Pancreas (tissue), 10 donors: ENCODE results near the gene AJM1. TPM values are rescaled to one million over a fixed set of nuclear protein-coding genes. Genes with fewer than 3 reads are reported as not detected.

Experiments used
- ATAC-seq, 4 donors: fragments of 200-7000 bp; cut with Tn5 transposase; one replicate each; pipeline versions ENCODE4 v1.8.0 to v1.9.1; 2020; ENCODE audit warnings: mild to moderate bottlenecking in 4 of 4, moderate library complexity in 4 of 4
- DNase-seq, 6 donors: peaks; one replicate each; pipeline ENCODE4 v3.0.0-alpha.2; 2020
- FAIRE-seq: peaks from 2 replicates; lab custom pipeline; 2012; peaks lifted over from hg19 to GRCh38; lab: Jason Lieb, UNC
- H3K27ac ChIP-seq, 4 donors: fragments of 200-600 bp; sonication (generic); 1 replicate in 3 of 4; 2 replicates in 1 of 4; pipeline versions ENCODE4 v1.5.0 to v1.8.0; 2020
- H3K27me3 ChIP-seq, 4 donors: fragments of 200-600 bp; one replicate each; pipeline ENCODE4 v1.8.0; 2021
- H3K36me3 ChIP-seq, 3 donors: fragments of 200-600 bp; sonication (generic) in 1 of 3; one replicate each; pipeline versions ENCODE4 v1.5.0 to v1.8.0; 2020 to 2021
- H3K4me1 ChIP-seq, 3 donors: fragments of 200-600 bp; one replicate each; pipeline ENCODE4 v1.8.0; 2021
- H3K4me3 ChIP-seq, 4 donors: fragments of 200-600 bp; sonication (generic) in 2 of 4; one replicate each; pipeline versions ENCODE4 v1.5.0 to v1.8.0; 2020 to 2021
- H3K9me3 ChIP-seq, 4 donors: fragments of 200-600 bp; one replicate each; pipeline ENCODE4 v1.8.0; 2021
- CTCF ChIP-seq, 4 donors: fragments of 200-600 bp; sonication (generic) in 3 of 4; IDR thresholded peaks; one replicate each; pipeline versions ENCODE4 v1.5.0 to v1.8.0; 2021; ENCODE audit warnings: antibody characterized with exemption in 4 of 4
- WGBS, 2 donors: extraction: QIAGEN DNeasy Blood & Tissue Kit; methylation state at CpG; one replicate each; pipeline ENCODE4 v1.1.7; 2013; 5-methylcytosine and 5-hydroxymethylcytosine counted together
- intact Hi-C, 3 donors: fragments of 100-400 bp; cut with DNase I; formaldehyde crosslinking; loops; one replicate each; pipeline versions ENCODE4 v1.11.1 to v1.14.2; 2022
- polyA plus RNA-seq, 2 donors: library from polyadenylated mRNA; stranded (reverse); fragments of 200-250 nt; gene quantifications; one replicate each; pipeline ENCODE4 v1.2.3, GENCODE V29; 2013
- total RNA-seq, 6 donors: library from RNA; stranded (reverse); fragmentation: NEBNext Ultra II Directional in 4 of 6; extraction: Animal tissue kit (Norgen Biotek cat#: 25700) in 4 of 6; gene quantifications; one replicate each; pipeline versions ENCODE4 v1.2.1 to v1.2.4, GENCODE V29; 2021 to 2023
- donor health status: healthy with polysubstance abuse.
- donor health status: DM: no; HTN: no; CAD: no; lungs with moderate emphysema.
- donor health status: DM: no; HTN: no; CAD: no.
- donor health status: control.
- donor health status: control.
- donor health status: Bipolar disorder and iron deficiency.
- donor health status: DM: yes; HTN: yes; CAD: no.
- donor health status: DM: no; HTN: no; CAD: no.
- donor health status: DM: no; HTN: no; CAD: no.
- donor health status: DM: yes; HTN: yes; CAD: no.

AJM1 gene
- total and polyA plus RNA-seq, 8 donors: 2.9 to 11.7 (median 5.0) TPM

DNA sequence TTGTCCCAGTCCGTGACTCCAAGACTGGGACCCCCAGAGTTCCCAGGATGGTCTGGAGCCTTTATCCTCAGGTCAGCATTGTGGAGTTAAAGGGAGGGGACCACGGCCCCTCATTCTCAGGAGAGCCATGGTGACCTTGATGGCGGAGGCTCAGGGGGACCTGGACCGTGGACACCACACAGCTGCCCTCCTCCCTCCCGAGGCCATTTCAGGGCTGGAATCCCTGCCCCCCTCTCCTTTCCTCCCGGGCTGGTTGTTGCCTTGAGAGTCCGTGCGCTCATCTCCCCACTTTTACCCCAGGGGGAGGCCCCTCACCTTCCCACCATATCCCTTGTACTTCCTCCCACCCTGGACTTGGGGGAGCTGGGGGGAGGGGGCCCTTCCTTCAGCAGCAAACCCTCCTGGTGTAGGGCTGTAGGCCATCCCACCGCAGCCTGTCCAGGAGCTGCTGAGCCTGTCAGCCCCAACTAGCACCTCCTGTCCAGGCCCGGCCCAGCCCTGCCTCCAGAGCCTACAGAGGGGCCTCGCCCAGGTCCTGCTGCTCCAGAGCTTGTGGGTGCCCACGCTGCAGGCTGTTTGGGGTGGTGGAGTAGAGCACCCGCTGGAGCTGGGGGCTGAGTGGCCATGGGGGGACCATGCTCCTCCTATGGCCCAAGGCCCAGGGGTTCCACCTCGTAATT, 14.3 kb upstream of the AJM1 start:
- DNase-seq: peak in 4 of 6 donors; percentile 11 to 73 (median 32)
- no peaks in the 10 kb centered on the region for H3K27me3 ChIP-seq
- H3K4me1 ChIP-seq: peaks cover 0 to 16% (median 6%) of the 10 kb centered on the region in 3 donors
- intact Hi-C loops: no loop called here
- TF ChIP-seq CTCF (IDR thresholded peaks at IDR 0.05): no peak
- FAIRE-seq: no peak
- ATAC-seq: no peak
- H3K9me3 ChIP-seq: no peaks in the 10 kb centered on the region
- H3K4me3 ChIP-seq: no peak overlapping the region
- WGBS, 2 donors: 62 to 68% methylated on average over 14 of the region's 14 CpGs
- peaks cover 0 to 40% (median 11%) of the 10 kb centered on the region in 3 donors for H3K36me3 ChIP-seq
- H3K27ac ChIP-seq: peak overlapping the region in 2 of 4 donors; percentile 35 to 68

GRCh38 chr9:136828474-136829140, 13.7 kb upstream of the AJM1 start:
- H3K4me3 ChIP-seq: no peak overlapping the region
- H3K4me1 ChIP-seq: peaks cover 0 to 16% (median 6%) of the 10 kb centered on the region in 3 donors
- intact Hi-C loops: no loop called here
- H3K36me3 ChIP-seq: peaks cover 0 to 40% (median 11%) of the 10 kb centered on the region in 3 donors
- ATAC-seq (no peak), FAIRE-seq (no peak), DNase-seq (peak in 1 of 6 donors; percentile 51)
- WGBS, 2 donors: 92 to 94% methylated on average over 31 of the region's 31 CpGs
- TF ChIP-seq CTCF (IDR thresholded peaks at IDR 0.05): no peak
- H3K27ac ChIP-seq: no peak overlapping the region
- H3K27me3 ChIP-seq: no peaks in the 10 kb centered on the region
- no peaks in the 10 kb centered on the region for H3K9me3 ChIP-seq

DNA sequence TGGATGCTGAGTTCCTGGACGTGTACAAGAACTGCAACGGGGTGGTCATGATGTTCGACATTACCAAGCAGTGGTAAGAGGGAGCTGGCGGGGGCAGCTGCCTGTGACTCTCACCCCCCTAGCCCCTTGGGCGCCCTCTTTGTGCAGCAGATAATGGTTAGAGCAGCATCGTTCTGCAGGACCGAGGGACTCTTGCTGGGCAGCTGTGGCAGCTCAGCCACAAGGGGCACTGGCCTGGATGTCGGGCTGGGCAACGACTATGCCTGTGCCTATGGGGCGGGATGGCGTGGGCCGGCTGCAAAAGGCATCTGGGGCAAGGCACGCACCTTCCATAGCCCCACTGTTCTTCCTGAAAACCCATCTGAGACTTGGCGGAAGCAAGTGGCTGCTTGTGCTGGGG, 12.9 kb upstream of the AJM1 start:
- no peak for TF ChIP-seq CTCF (IDR thresholded peaks at IDR 0.05)
- WGBS, 2 donors: 92 to 95% methylated on average over 14 of the region's 14 CpGs
- H3K27ac ChIP-seq: no peak overlapping the region
- no peak overlapping the region for H3K4me3 ChIP-seq
- intact Hi-C loops: no loop called here
- peaks cover 0 to 16% (median 6%) of the 10 kb centered on the region in 3 donors for H3K4me1 ChIP-seq
- H3K9me3 ChIP-seq: no peaks in the 10 kb centered on the region
- no peaks in the 10 kb centered on the region for H3K27me3 ChIP-seq
- H3K36me3 ChIP-seq: peaks cover 0 to 40% (median 11%) of the 10 kb centered on the region in 3 donors
- peak in 2 of 6 donors; percentile 37 to 59 for DNase-seq
- no peak for ATAC-seq
- no peak for FAIRE-seq

GRCh38 chr9:136829981-136830885, 12.0 kb upstream of the AJM1 start:
- ATAC-seq (no peak), FAIRE-seq (no peak), DNase-seq (peak in 4 of 6 donors; percentile 6 to 73 (median 36))
- no peaks in the 10 kb centered on the region for H3K9me3 ChIP-seq
- H3K4me3 ChIP-seq: no peak overlapping the region
- intact Hi-C loops: no loop called here
- no peak for TF ChIP-seq CTCF (IDR thresholded peaks at IDR 0.05)
- peaks cover 0 to 40% (median 11%) of the 10 kb centered on the region in 3 donors for H3K36me3 ChIP-seq
- 91 to 92% methylated on average over 41 of the region's 41 CpGs for WGBS, 2 donors
- no peak overlapping the region for H3K27ac ChIP-seq
- no peaks in the 10 kb centered on the region for H3K27me3 ChIP-seq
- peaks cover 0 to 16% (median 6%) of the 10 kb centered on the region in 3 donors for H3K4me1 ChIP-seq
